ENCODE results near the gene GLI1.

GRCh38 chr12:57415088-57415487 lies 44.5 kb upstream of the GLI1 start:
- no peak for TF ChIP-seq CTCF (conservative IDR thresholded peaks at IDR 0.05; ENCODE audit: low read depth, low read length)
- no peak for TF ChIP-seq EZH2 (IDR thresholded peaks at IDR 0.05; ENCODE audit: borderline replicate concordance, low read depth, low read length, poor library complexity, severe bottlenecking)
